AG08396 (cell line): ENCODE results near the gene PRSS8.
"Not testable (repeated sequence)": the region's sequence is repeated elsewhere in the genome, so short reads cannot be mapped to it uniquely, and the experiment has no call there.

Experiments used
- DNase-seq: peaks from one replicate; pipeline ENCODE4 v3.0.0; 2012; ENCODE audit warnings: low spot score, mixed read lengths

PRSS8 gene

GRCh38 chr16:31135535-31136286 is at the start of gene PRSS8:
PRSS8 (minus strand) TSS chr16:31135727; CDS start chr16:31135498, 229 bp downstream.
- no peak for DNase-seq

- DNase-seq, result no peak
Measured at GRCh38 chr16:31184888-31185287, 49.4 kb upstream of the PRSS8 start.

GRCh38 chr16:31183432-31184428 is 48.2 kb upstream of the PRSS8 start:
- DNase-seq, result no peak

GRCh38 chr16:31182391-31182790 is 46.9 kb upstream of the PRSS8 start:
- no peak for DNase-seq

GRCh38 chr16:31181102-31181830 is 45.7 kb upstream of the PRSS8 start:
- DNase-seq, result no peak

- DNase-seq, result peak; percentile 97
Measured at GRCh38 chr16:31179747-31180459, 44.4 kb upstream of the PRSS8 start, which contains the start of gene FUS. FUS (plus strand) TSS chr16:31180139; CDS start chr16:31180215, 76 bp downstream.

GRCh38 chr16:31179219-31179746 is 43.8 kb upstream of the PRSS8 start:
- no peak for DNase-seq

GRCh38 chr16:31177136-31177535 is 41.6 kb upstream of the PRSS8 start:
- DNase-seq, result no peak

GRCh38 chr16:31170048-31170447 is 34.5 kb upstream of the PRSS8 start:
- DNase-seq, result not testable (repeated sequence)

GRCh38 chr16:31168848-31169247 is 33.3 kb upstream of the PRSS8 start:
- DNase-seq, result no peak

GRCh38 chr16:31167315-31167714 is 31.8 kb upstream of the PRSS8 start:
- no peak for DNase-seq

- no peak for DNase-seq
Measured at GRCh38 chr16:31157136-31157535, 21.6 kb upstream of the PRSS8 start.

GRCh38 chr16:31150976-31151375 is 15.4 kb upstream of the PRSS8 start:
- not testable (repeated sequence) for DNase-seq

- DNase-seq, result no peak
Measured at GRCh38 chr16:31149894-31150890, 14.7 kb upstream of the PRSS8 start, which contains the start of gene PRSS36. PRSS36 (minus strand) TSS chr16:31150066; CDS start chr16:31150035, 31 bp downstream.

GRCh38 chr16:31149332-31149731 is 13.8 kb upstream of the PRSS8 start:
- no peak for DNase-seq

- DNase-seq, result no peak
Measured at GRCh38 chr16:31148896-31149295, 13.4 kb upstream of the PRSS8 start.

- no peak for DNase-seq
Measured at GRCh38 chr16:31148281-31148728, 12.8 kb upstream of the PRSS8 start.

- DNase-seq, result no peak
Measured at GRCh38 chr16:31147574-31147973, 12.0 kb upstream of the PRSS8 start.

GRCh38 chr16:31145398-31145990 is 10.0 kb upstream of the PRSS8 start:
- DNase-seq, result no peak
